Cortex of kidney (tissue), 1 donor: ENCODE results near the gene GCGR.

ENCODE experiments used
- DNase-seq: peaks from one replicate; lab custom pipeline; 2025; lab: John Stamatoyannopoulos, UW

GCGR gene

GRCh38 chr17:81803728-81804558, at the start of gene GCGR:
Gene GCGR, plus strand, starts transcription at chr17:81804150. Its CDS starts 4,869 bp downstream, at chr17:81809019.
- no peak for DNase-seq

- DNase-seq: no peak
Measured at GRCh38 chr17:81792675-81793615, 11.0 kb upstream of the GCGR start.

GRCh38 chr17:81794074-81794476, 9.9 kb upstream of the GCGR start:
- no peak for DNase-seq

GRCh38 chr17:81794509-81794908, 9.4 kb upstream of the GCGR start:
- no peak for DNase-seq

GRCh38 chr17:81801327-81801726, 2.6 kb upstream of the GCGR start:
- no peak for DNase-seq

GRCh38 chr17:81802048-81802758, 1.7 kb upstream of the GCGR start:
- no peak for DNase-seq

GRCh38 chr17:81802856-81803643, 900 bp upstream of the GCGR start:
- DNase-seq: no peak

GRCh38 chr17:81804559-81805399, 829 bp downstream of the GCGR start:
- no peak for DNase-seq

- DNase-seq: no peak
Measured at GRCh38 chr17:81805707-81806460, 1.9 kb downstream of the GCGR start.

GRCh38 chr17:81806461-81807209, 2.7 kb downstream of the GCGR start:
- DNase-seq: no peak

GRCh38 chr17:81807210-81807719, 3.3 kb downstream of the GCGR start:
- DNase-seq: no peak

GRCh38 chr17:81807839-81808238, 3.9 kb downstream of the GCGR start:
- no peak for DNase-seq

GRCh38 chr17:81808778-81809555, 5.0 kb downstream of the GCGR start:
- no peak for DNase-seq

GRCh38 chr17:81809556-81809998, 5.6 kb downstream of the GCGR start:
- DNase-seq: no peak

- no peak for DNase-seq
Measured at GRCh38 chr17:81810476-81810875, 6.5 kb downstream of the GCGR start.

- no peak for DNase-seq
Measured at GRCh38 chr17:81810892-81811704, 7.1 kb downstream of the GCGR start.
